GM18868 (cell line): ENCODE results near the gene GLIS2.
"Not testable (repeated sequence)": the region's sequence is repeated elsewhere in the genome, so short reads cannot be mapped to it uniquely, and the experiment has no call there.

Experiments used
- ATAC-seq: cut with Tn5 transposase; IDR thresholded peaks from one replicate; pipeline ENCODE4 v1.9.1; 2021; ENCODE audit warnings: mild to moderate bottlenecking, moderate library complexity; ENCODE audit not compliant: unreplicated experiment

Gene GLIS2

GRCh38 chr16:4333714-4334113 lies 17.8 kb downstream of the GLIS2 start:
- ATAC-seq, result not testable (repeated sequence)

- ATAC-seq, result no peak
Measured at GRCh38 chr16:4334724-4335495, 19.0 kb downstream of the GLIS2 start.

- no peak for ATAC-seq
Measured at GRCh38 chr16:4336701-4337539, 21.1 kb downstream of the GLIS2 start.

- no peak for ATAC-seq
Measured at GRCh38 chr16:4337540-4338088, 21.7 kb downstream of the GLIS2 start.

GRCh38 chr16:4338125-4338582 lies 22.3 kb downstream of the GLIS2 start:
- ATAC-seq, result no peak

GRCh38 chr16:4338712-4339299 lies 22.9 kb downstream of the GLIS2 start:
- no peak for ATAC-seq

GRCh38 chr16:4339455-4339854 lies 23.6 kb downstream of the GLIS2 start:
- no peak for ATAC-seq

GRCh38 chr16:4339909-4340308 lies 24.0 kb downstream of the GLIS2 start:
- ATAC-seq, result no peak

GRCh38 chr16:4340443-4340842 lies 24.6 kb downstream of the GLIS2 start:
- ATAC-seq, result no peak

- ATAC-seq, result no peak
Measured at GRCh38 chr16:4341250-4341649, 25.4 kb downstream of the GLIS2 start.

- no peak for ATAC-seq
Measured at GRCh38 chr16:4342866-4343744, 27.2 kb downstream of the GLIS2 start.

GRCh38 chr16:4344300-4344982 lies 28.6 kb downstream of the GLIS2 start:
- not testable (repeated sequence) for ATAC-seq

GRCh38 chr16:4344983-4345835 lies 29.3 kb downstream of the GLIS2 start:
- ATAC-seq, result no peak

GRCh38 chr16:4345836-4346781 lies 30.2 kb downstream of the GLIS2 start:
- no peak for ATAC-seq

GRCh38 chr16:4347010-4347409 lies 31.1 kb downstream of the GLIS2 start:
- no peak for ATAC-seq

- ATAC-seq, result no peak
Measured at GRCh38 chr16:4347765-4348509, 32.1 kb downstream of the GLIS2 start.

- no peak for ATAC-seq
Measured at GRCh38 chr16:4349332-4349731, 33.5 kb downstream of the GLIS2 start.
